K562 (cell line): ENCODE results near the gene CHAC1. TPM values are rescaled to one million over a fixed set of nuclear protein-coding genes. Genes with fewer than 3 reads are reported as not detected.

Experiments
- CBFA2T3 ChIP-seq: fragments of 450-650 bp; IDR thresholded peaks from 2 replicates; pipeline ENCODE4 v1.6.1; 2017
- E2F6 ChIP-seq, 2 experiments: IDR thresholded peaks; 2 replicates each; pipeline ENCODE4 v1.6.1; 2011; ENCODE audit warnings: borderline replicate concordance in 1 of 2, control low read depth in 1 of 2, low read depth in 1 of 2, low read length in 1 of 2, mild to moderate bottlenecking in 1 of 2, mixed read lengths in 1 of 2, moderate library complexity in 1 of 2; ENCODE audit not compliant: insufficient read depth in 1 of 2, insufficient read length in 1 of 2, poor library complexity in 1 of 2, severe bottlenecking in 1 of 2; ENCODE audit errors: extremely low read depth in 1 of 2
- EGR1 ChIP-seq: fragments of 450-650 bp; conservative IDR thresholded peaks from 2 replicates; pipeline ENCODE4 v1.6.1; 2017; ENCODE audit warnings: mild to moderate bottlenecking
- HMGN3 ChIP-seq: IDR thresholded peaks from 2 replicates; pipeline ENCODE4 v1.6.1; 2011; ENCODE audit warnings: borderline replicate concordance, low read depth, mild to moderate bottlenecking, mixed read lengths, low read length; ENCODE audit not compliant: insufficient read length; ENCODE audit errors: extremely low read depth
- TFAP4 ChIP-seq: sonication (generic); formaldehyde crosslinking; IDR thresholded peaks from 2 replicates; pipeline ENCODE4 v1.8.0; 2022; ENCODE audit warnings: missing genetic modification reagents, mild to moderate bottlenecking, moderate library complexity, borderline replicate concordance
- ZNF436 ChIP-seq: fragments of 250-450, 450-650 bp; sonication (Bioruptor Pico); formaldehyde crosslinking; IDR thresholded peaks from 2 replicates; pipeline ENCODE4 v1.7.0; 2020; ENCODE audit warnings: mild to moderate bottlenecking
- polyA plus RNA-seq, 8 experiments: library from polyadenylated mRNA; depleted of rRNA in 4 of 8; stranded (reverse) in 5 of 8; unstranded in 3 of 8; fragments of >200 nt; fragmentation: Nextera tagmentation in 2 of 8; fragmentation: Illumina TruSeq in 1 of 8; extraction: Ambion mirVana in 2 of 8; extraction: Trizol in 1 of 8; gene quantifications; 2 replicates each; pipeline versions ENCODE4 v1.2.1 to v1.2.3, GENCODE V29; 2011 to 2014; ENCODE audit warnings: inconsistent platforms in 1 of 8, missing spikeins in 1 of 8
- total RNA-seq, 7 experiments: library from RNA; depleted of rRNA in 6 of 7; stranded (reverse); fragments of >200 nt in 6 of 7; fragmentation: Illumina TruSeq in 2 of 7; extraction: Trizol in 2 of 7; gene quantifications; 2 replicates each; pipeline versions ENCODE4 v1.2.1 to v1.2.3, GENCODE V29; 2011 to 2021; ENCODE audit warnings: low replicate concordance in 1 of 7
- TF ChIP-seq, protein P1 (sequence below): fragments of 450-650 bp; IDR thresholded peaks from 2 replicates; pipeline ENCODE4 v1.6.1; 2016

CHAC1 gene
- total and polyA plus RNA-seq, 9 of the 15 experiments (the other 6 are each of a cell fraction or from before 2014, with no cell fraction given), result 0.47 to 39.0 (median 7.5) TPM

GRCh38 chr15:40927873-40928806 lies 25.1 kb upstream of the CHAC1 start (continued):
- TF ChIP-seq HMGN3 (peak; percentile 22), TFAP4 (CRISPR knock-in tag) (0 out of 2 replicates have a peak, but pooled peaks have one; percentile 9), EGR1 (peak; percentile 38; the same call in 1 of the 2 replicates), E2F6 (IDR thresholded peaks at IDR 0.05; ENCODE audit: borderline replicate concordance in 1 of 2, extremely low read depth in 1 of 2, insufficient read depth in 1 of 2, insufficient read length in 1 of 2, low read depth in 1 of 2, low read length in 1 of 2, poor library complexity in 1 of 2, severe bottlenecking in 1 of 2) (peak in 1 of 2 experiments; percentile 18), CBFA2T3 (0 out of 2 replicates have a peak, but pooled peaks have one; percentile 3), ZNF436 (CRISPR knock-in tag) (no peak)
- TF ChIP-seq, protein P1, sequence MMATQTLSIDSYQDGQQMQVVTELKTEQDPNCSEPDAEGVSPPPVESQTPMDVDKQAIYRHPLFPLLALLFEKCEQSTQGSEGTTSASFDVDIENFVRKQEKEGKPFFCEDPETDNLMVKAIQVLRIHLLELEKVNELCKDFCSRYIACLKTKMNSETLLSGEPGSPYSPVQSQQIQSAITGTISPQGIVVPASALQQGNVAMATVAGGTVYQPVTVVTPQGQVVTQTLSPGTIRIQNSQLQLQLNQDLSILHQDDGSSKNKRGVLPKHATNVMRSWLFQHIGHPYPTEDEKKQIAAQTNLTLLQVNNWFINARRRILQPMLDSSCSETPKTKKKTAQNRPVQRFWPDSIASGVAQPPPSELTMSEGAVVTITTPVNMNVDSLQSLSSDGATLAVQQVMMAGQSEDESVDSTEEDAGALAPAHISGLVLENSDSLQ, result peak; percentile 69
